GM19467 (cell line): ENCODE data around the gene FAU.
"Not testable (repeated sequence)": the region's sequence is repeated elsewhere in the genome, so short reads cannot be mapped to it uniquely, and the experiment has no call there.

Experiments
- ATAC-seq: cut with Tn5 transposase; IDR thresholded peaks from one replicate; pipeline ENCODE4 v1.9.1; 2021; ENCODE audit warnings: mild to moderate bottlenecking, moderate library complexity; ENCODE audit not compliant: unreplicated experiment

Gene FAU

DNA sequence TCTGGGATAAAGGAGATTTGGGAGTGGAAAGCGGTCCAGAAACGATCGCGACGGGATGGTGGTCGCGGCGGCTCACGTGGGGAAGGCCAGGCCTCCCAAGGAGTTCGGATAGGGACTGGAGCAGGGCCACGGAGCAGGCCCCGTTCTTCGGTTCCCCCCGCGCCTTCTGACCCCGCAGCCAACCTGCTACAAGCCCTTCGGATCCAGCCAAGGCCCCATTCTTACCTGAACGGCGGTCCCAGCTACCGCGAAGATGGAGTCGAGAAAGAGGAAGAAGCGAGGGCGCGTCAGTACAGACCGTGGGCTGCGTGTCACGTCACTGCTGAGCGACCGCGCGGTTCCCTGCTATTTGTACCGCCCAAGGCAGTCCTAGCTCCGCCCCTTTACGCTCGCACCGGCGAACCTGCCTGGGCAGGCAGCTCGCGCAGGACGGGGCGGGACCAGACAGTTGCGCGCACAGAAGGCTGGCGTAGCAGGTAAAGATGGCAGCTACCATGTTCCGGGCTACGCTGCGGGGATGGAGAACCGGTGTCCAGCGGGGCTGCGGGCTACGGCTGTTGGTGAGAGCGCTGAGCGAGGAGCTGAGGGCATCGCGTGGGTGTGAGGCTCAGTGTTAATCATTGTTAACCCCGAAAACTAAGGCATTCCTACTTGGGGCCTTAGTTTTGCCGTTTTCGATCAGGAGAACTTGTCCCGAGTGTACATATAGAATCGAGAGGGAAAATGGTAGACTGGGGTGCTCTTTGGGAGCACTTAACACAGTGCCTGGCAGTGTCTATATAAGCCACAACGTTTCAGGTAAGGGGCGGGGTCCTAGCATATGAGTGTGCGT lies at the start of gene FAU, which contains the start of gene MRPL49:
FAU (minus strand) TSS at position 270 of the 832 bp plus-strand sequence. CDS start 321 bp downstream, outside the sequence.
MRPL49 (plus strand) TSS at position 457 of the 832 bp plus-strand sequence; CDS start at position 483, 26 bp downstream.
- peak; percentile 58 for ATAC-seq

GRCh38 chr11:65170058-65170534 lies 48.2 kb upstream of the FAU start, which contains the start of gene SPDYC:
TSS of gene SPDYC (plus strand) at chr11:65170233. CDS start at chr11:65171358, 1,125 bp downstream.
- ATAC-seq, result no peak

GRCh38 chr11:65169164-65169641 lies 47.3 kb upstream of the FAU start:
- ATAC-seq, result no peak

- ATAC-seq, result no peak
Measured at GRCh38 chr11:65167656-65168055, 45.7 kb upstream of the FAU start.

GRCh38 chr11:65166893-65167292 lies 45.0 kb upstream of the FAU start:
- no peak for ATAC-seq

DNA sequence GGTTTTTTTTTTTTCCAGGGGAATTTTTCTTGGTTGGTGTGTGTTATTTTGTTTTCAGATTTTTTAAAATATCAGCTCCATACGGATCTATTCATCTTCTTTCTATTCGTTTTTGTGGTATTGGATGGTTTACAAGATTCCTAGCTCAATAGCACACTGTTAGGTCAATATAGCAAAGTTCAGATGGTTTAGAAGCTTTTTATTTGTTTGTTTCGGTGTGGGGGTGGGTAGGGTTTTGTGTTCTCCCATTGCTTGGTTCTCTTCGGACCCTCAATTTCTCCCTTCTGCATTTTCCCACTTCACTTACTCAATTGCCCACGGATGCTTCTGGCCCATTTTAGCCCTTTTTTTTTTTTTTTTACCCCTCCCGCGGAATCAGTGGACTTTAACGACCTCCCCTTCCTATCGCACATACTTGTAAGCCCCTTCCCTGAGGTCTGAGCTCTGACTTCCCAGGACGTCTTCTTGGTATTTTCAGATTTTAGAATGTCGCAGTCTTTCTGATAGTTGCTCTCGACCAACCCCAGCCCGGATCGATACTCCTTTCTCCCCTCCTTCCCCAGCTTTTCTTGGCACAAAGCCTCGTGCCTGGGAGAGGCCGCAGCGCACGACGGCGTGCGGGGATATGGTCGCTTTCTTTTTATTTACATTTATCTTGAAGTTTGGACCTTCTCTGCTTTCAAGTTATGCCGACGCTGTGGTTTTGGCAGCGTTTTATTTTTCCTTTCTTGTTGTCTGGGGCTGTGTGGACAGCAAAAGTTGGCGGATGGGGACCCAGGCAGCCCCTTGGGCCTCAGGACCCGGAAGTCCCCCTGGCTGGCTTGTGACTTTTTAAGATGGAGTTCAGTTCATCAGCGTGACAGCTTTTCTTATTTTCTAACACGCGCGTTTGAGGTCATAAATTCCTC lies 43.7 kb upstream of the FAU start:
- no peak for ATAC-seq

GRCh38 chr11:65163684-65164083 lies 41.8 kb upstream of the FAU start:
- no peak for ATAC-seq

DNA sequence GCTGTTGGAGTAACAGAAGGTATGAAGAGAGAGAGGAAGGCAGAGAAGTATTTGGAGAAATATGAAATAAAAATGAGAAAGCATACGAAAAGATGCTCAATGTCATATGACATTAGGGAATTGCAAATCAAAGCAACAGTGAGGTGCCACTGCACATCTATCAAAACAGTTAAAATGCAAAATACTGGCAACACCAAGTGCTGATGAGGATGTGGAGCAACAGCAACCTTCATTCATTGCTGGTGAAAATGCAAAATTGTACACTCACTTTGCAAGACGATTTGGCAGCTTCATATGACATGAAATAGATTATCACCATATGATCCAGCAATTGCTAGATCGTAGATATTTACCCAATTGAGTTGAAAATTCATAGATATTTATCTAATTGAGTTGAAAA lies 38.7 kb upstream of the FAU start:
- no peak for ATAC-seq

GRCh38 chr11:65159012-65159411 lies 37.1 kb upstream of the FAU start:
- peak; percentile 79 for ATAC-seq

- ATAC-seq, result no peak
Measured at GRCh38 chr11:65157336-65157735, 35.4 kb upstream of the FAU start.

DNA sequence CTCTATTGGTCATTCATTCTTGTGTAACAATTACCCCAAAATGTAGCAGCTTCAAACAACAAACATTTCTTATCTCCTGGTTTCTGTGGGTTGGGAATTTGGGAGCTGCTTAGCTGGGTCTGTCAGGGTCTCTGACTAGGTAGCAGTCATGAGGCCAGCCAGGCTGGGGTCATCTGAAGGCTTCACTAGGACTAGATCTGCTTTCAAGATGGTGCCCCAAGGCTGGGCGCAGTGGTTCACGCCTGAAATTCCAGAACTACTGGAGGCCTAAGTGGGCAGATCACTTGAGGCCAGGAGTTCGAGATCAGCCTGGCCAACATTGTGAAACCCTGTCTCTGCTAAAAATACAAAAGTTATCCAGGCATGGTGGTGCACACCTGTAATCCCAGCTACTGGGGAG lies 35.0 kb upstream of the FAU start:
- no peak for ATAC-seq

GRCh38 chr11:65156256-65156655 lies 34.3 kb upstream of the FAU start:
- no peak for ATAC-seq

- no peak for ATAC-seq
Measured at GRCh38 chr11:65152122-65152521, 30.2 kb upstream of the FAU start.

GRCh38 chr11:65151331-65151899 lies 29.5 kb upstream of the FAU start:
- no peak for ATAC-seq

DNA sequence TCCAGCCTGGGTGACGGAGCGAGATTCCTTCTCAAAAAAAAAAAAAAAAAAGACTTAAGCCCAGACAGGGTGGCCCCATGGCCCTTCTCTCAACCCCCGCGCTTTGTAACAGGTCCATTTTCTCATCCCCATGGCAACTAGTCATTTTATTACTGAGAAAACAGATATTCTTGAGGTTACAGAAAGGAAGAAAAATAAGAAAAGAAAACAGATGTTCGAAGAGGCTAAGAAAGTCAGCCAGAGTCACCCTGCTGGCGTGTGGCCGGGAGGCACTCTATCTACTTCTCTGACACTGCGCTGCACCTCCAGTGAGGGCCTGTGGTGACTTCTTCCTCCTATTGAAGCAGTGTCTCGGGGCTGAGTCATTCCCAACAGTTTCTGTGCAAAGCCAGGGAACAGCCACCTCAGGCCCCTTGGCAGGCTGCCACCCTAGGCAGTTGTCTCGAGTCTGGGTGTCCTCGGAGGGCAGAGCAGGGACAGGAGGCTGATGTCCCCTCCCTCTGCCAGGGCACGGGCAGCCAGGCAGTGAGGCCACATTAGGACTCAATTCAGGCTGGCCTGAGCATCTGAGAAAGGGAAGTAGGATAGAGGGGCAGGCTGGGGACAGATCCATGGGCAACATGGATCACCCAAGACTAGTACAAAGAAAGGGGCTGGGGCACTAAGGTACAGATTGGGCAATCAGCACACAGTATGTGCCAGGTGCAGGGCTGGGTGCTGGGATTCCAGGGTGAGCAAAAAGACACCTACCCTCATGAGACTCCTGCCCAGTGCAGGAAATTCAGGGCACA lies 28.8 kb upstream of the FAU start:
- no peak for ATAC-seq

DNA sequence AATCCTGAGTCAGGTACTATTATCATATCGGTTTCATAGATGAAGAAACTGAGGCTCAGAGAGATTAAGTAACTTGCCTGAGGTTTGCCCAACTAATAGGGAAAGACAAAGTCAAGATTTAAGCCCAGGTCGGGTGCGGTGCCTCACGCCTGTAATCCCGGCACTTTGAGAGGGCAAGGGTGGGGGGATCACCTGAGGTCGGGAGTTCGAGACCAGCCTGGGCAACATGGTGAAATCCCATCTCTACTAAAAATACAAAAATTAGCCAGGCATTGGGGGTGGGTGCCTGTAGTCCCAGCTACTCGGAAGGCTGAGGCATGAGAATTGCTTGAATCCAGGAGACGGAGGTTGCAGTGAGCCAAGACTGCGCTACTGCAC lies 28.2 kb upstream of the FAU start:
- not testable (repeated sequence) for ATAC-seq

GRCh38 chr11:65148657-65149056 lies 26.7 kb upstream of the FAU start:
- ATAC-seq, result no peak

DNA sequence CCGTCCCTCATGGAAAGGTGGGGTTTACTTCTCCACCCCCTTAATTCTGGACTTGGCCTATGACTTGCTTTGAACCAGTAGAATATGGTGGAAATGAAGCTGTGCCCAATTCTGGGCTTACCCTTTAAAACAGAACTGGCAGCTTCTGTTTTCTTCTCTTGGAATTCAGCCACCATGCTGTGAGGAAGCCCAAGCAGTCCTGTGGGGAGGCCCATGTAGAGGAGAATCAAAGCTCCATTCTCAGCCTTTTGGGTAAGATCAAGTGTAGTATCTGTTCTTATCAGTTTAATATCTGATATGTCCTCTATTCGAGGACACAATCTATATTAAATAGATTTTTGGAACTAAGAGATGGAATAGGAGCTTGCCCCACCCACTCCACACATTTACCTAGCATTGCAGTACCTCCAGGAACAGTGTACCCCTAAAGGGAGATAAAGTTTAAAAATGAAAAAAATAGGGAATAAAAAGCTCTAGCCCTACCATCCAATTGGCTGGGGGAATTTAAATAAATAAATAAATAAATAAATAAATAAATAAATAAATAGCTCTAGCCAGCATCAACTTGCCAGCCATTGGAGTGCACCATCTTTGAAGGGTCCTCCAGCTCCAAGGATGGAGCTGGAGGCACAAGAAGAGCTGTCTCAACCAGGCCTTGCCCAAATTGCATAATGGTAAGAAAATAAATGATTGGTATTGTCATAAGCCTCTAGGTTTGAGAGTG lies 25.6 kb upstream of the FAU start:
- no peak for ATAC-seq

- no peak for ATAC-seq
Measured at GRCh38 chr11:65141896-65142494, 20.1 kb upstream of the FAU start.
